Posterior vena cava (tissue), 2 donors: ENCODE measurements around the gene RPL7L1. TPM values are rescaled to one million over a fixed set of nuclear protein-coding genes. Genes with fewer than 3 reads are reported as not detected.
"Not testable (repeated sequence)": the region's sequence is repeated elsewhere in the genome, so short reads cannot be mapped to it uniquely, and the experiment has no call there.

Experiments
- DNase-seq: peaks from one replicate; pipeline ENCODE4 v3.0.0-alpha.2; 2020; ENCODE audit warnings: low spot score
- intact Hi-C, 2 donors: fragments of 100-400 bp; cut with DNase I; formaldehyde crosslinking; loops; one replicate each; pipeline versions ENCODE4 v1.14.1 to v1.14.2; 2022 to 2023
- long read RNA-seq, 2 donors: library from polyadenylated mRNA; unstranded; transcript quantifications; one replicate each; pipeline ENCODE4 v2.0.0, GENCODE V29; 2020 to 2021
- total RNA-seq, 2 donors: library from RNA; stranded (reverse); fragmentation: NEBNext Ultra II Directional; extraction: Animal tissue kit (Norgen Biotek cat#: 25700); gene quantifications; one replicate each; pipeline ENCODE4 v1.2.1, GENCODE V29; 2021
- donor health status: DM: yes; HTN: yes; CAD: no.
- donor health status: DM: yes; HTN: yes; CAD: no.

Gene RPL7L1
- 10 to 100 TPM; 52.9 to 63.0 TPM for total RNA-seq
- long read RNA-seq, donor 1, full-length matches to known transcripts, result 5 of 14 reads
- long read RNA-seq, donor 1, partial matches to known transcripts, result 4 of 14 reads
- long read RNA-seq, donor 1, other reads (novel, unspliced or antisense), result 5 of 14 reads
- long read RNA-seq, donor 2, full-length matches to known transcripts, result 73 of 119 reads
- long read RNA-seq, donor 2, partial matches to known transcripts, result 27 of 119 reads
- long read RNA-seq, donor 2, other reads (novel, unspliced or antisense), result 19 of 119 reads

- intact Hi-C loops, result loop anchor here (5.0 kb wide), 2 partner anchors 132 to 222 kb away; partner anchors contain the start of gene TBCC (in 1 of the 2)
- DNase-seq, result peak; percentile 94
Observed at GRCh38 chr6:42879372-42880239, at the start of gene RPL7L1. TSS of gene RPL7L1 (plus strand) at chr6:42879616. CDS start at chr6:42879911, 295 bp downstream.

GRCh38 chr6:42831237-42831636 is 48.2 kb upstream of the RPL7L1 start:
- intact Hi-C loops, result no loop called here
- no peak for DNase-seq

GRCh38 chr6:42834056-42834455 is 45.4 kb upstream of the RPL7L1 start:
- DNase-seq, result no peak
- intact Hi-C loops, result no loop called here

GRCh38 chr6:42841844-42842584 is 37.4 kb upstream of the RPL7L1 start:
- no peak for DNase-seq
- intact Hi-C loops, result no loop called here

GRCh38 chr6:42845327-42845694 is 34.1 kb upstream of the RPL7L1 start:
- intact Hi-C loops, result no loop called here
- DNase-seq, result no peak

GRCh38 chr6:42846505-42846904 is 32.9 kb upstream of the RPL7L1 start:
- DNase-seq, result no peak
- intact Hi-C loops, result no loop called here

- intact Hi-C loops, result no loop called here
Observed at GRCh38 chr6:42848700-42849099, 30.7 kb upstream of the RPL7L1 start.

GRCh38 chr6:42851599-42851998 is 27.8 kb upstream of the RPL7L1 start:
- intact Hi-C loops, result no loop called here
- DNase-seq, result no peak

More at GRCh38 chr6:42848700-42849099, 30.7 kb upstream of the RPL7L1 start:
- no peak for DNase-seq

GRCh38 chr6:42860036-42860435 is 19.4 kb upstream of the RPL7L1 start:
- intact Hi-C loops, result no loop called here
- no peak for DNase-seq

- intact Hi-C loops, result no loop called here
- no peak for DNase-seq
Observed at GRCh38 chr6:42860481-42860880, 18.9 kb upstream of the RPL7L1 start.

- intact Hi-C loops, result loop anchor here in 1 of 2 donors (1.0 kb wide), 1 partner anchor 17 kb away; no protein-coding TSS in a partner anchor
- DNase-seq, result peak; percentile 92
Observed at GRCh38 chr6:42864602-42865001, 14.8 kb upstream of the RPL7L1 start.

GRCh38 chr6:42870145-42870936 is 9.1 kb upstream of the RPL7L1 start:
- intact Hi-C loops, result no loop called here

GRCh38 chr6:42871711-42872110 is 7.7 kb upstream of the RPL7L1 start:
- intact Hi-C loops, result no loop called here
- DNase-seq, result no peak

More at GRCh38 chr6:42870145-42870936, 9.1 kb upstream of the RPL7L1 start:
- no peak for DNase-seq

GRCh38 chr6:42873313-42873712 is 6.1 kb upstream of the RPL7L1 start:
- intact Hi-C loops, result no loop called here
- DNase-seq, result no peak

- no peak for DNase-seq
- intact Hi-C loops, result loop anchor here (2.0 to 5.0 kb wide), 3 partner anchors 130 to 220 kb away; partner anchors contain the start of gene TBCC (in 1 of the 2)
Observed at GRCh38 chr6:42877695-42878094, 1.7 kb upstream of the RPL7L1 start.

GRCh38 chr6:42880240-42880817 is 913 bp downstream of the RPL7L1 start:
- intact Hi-C loops, DNase-seq: not testable (repeated sequence)

GRCh38 chr6:42880871-42881270 is 1.5 kb downstream of the RPL7L1 start:
- DNase-seq, result not testable (repeated sequence)
- intact Hi-C loops, result loop anchor here in 1 of 2 donors (1.0 kb wide), 1 partner anchor 17 kb away; no protein-coding TSS in a partner anchor

- intact Hi-C loops, result no loop called here
- DNase-seq, result no peak
Observed at GRCh38 chr6:42885702-42886101, 6.3 kb downstream of the RPL7L1 start.
